ENCODE measurements around the gene PHETA2. TPM values are rescaled to one million over a fixed set of nuclear protein-coding genes. Genes with fewer than 3 reads are reported as not detected.

Gene PHETA2
- total and polyA plus RNA-seq, 2 of the 8 experiments (the other 6 are each of a cell fraction or from before 2014, with no cell fraction given): 7.4 to 7.6 TPM

GRCh38 chr22:42066126-42066761, 7.8 kb upstream of the PHETA2 start (continued):
- TF ChIP-seq BCL11A (IDR thresholded peaks at IDR 0.05; ENCODE audit: low read depth in 2 of 2, low read length in 2 of 2): no peak

Measured in H1 (cell line).